HG03135 (cell line): Measurements from ENCODE around the gene MCHR1.
"Not testable (repeated sequence)": the region's sequence is repeated elsewhere in the genome, so short reads cannot be mapped to it uniquely, and the experiment has no call there.

Source experiments
- ATAC-seq: cut with Tn5 transposase; IDR thresholded peaks from one replicate; pipeline ENCODE4 v1.9.1; 2021; ENCODE audit warnings: mild to moderate bottlenecking, moderate library complexity; ENCODE audit not compliant: unreplicated experiment

MCHR1 gene

DNA sequence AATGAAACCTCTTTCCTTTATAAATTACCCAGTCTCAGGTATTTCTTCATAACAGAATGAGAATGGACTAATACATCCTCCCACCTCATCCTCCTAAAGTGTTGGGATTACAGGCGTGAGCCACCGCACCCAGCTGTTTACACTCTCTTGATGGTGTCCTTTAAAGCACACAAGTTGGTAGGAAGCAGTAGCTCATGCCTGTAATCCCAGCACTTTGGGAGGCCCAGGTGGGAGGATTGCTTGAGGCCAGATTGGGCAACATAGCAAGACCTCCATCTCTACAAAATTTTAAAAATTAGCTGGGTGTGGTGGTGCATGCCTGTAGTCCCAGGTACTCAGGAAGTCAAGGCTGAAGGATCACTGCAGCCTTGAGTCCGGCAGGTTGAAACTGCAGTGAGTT lies 23.3 kb upstream of the MCHR1 start:
- not testable (repeated sequence) for ATAC-seq

DNA sequence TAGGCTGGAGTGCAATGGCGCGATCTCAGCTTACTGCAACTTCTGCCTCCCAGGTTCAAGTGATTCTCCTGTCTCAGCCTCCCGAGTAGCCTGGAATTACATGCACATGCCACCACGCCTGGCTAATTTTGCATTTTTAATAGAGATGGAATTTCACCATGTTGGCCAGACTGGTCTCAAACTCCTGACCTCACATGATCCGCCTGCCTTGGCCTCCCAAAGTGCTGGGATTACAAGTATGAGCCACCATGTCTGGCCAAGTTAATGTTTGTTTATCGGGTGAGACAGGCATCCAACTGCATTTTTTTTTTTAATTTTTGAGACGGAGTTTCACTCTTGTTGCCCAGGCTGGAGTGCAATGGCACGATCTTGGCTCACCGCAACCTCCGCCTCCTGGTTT lies 22.6 kb upstream of the MCHR1 start:
- ATAC-seq, result not testable (repeated sequence)

DNA sequence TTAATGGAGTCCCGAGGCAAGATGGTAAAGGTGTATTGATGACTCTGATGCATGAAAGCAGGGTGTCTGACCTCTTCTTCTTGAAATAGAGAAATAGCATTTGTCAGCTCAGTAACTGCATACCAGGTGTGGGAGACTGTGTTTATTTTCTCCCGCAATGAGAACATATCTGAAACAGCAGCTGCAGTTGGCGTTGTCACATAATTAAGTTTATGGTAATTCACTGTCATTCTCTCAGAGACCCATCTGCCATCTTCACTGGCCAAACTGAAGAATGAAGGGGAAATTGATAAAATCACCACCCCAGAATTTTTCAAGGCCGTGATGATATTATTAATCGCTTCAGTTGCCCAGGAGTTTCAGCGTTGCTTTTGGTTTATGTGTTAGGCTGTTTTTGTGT lies 20.1 kb upstream of the MCHR1 start:
- ATAC-seq, result no peak

DNA sequence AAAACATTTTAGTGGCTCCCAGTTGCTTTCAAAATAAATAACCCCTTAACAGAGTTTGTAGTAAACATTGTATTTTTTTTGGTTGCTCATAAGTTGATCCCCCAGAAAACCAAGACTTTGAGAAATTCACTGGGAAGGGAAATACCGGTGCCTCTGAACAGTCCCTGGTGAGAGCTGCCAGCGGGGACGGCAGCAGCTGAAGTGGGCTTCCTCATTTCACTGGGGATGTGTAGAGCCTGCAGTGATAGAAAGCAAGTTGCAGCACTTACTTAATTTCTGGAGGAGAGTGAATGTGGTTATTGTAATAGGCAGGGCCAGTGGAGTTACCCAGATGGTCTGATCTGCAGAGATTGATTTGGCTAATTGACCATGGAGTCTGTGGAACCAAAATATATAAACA lies 18.6 kb upstream of the MCHR1 start:
- no peak for ATAC-seq

DNA sequence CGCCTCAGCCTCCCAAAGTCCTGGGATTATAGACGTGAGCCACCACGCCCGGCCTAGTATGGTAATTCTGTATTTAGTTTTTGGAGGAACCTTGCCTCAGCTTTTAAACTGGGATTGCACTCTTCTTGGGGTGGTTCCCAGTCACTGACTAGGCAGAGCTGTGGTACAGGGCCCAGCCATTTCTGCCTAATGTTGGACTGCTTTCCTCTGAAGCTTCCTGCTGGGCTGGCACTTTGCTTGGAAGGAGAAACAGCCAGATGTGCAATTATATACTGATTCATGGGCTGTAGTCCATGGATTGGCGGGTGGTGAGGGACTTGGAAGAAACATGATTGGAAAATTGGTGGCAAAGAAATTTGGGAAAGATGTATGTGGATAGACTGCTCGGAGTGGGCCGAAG lies 17.6 kb upstream of the MCHR1 start:
- no peak for ATAC-seq

DNA sequence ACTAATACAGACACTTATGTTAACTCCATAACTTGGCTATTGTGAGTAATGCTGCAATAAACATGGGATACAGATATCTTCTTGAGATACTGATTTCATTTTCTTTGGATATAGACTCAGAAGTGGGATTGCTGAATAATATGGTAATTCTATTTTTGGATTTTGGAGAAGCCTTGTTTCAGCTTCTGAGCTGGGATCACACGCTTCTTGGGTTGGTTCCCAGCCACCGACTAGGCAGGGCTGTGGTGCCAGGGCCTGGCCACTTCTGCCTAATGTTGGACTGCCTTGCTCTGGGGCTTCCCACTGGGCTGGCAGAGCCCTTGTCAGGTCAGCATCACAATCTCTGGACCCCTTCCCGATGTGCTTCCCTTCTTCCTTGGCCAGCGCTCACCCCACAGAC lies 14.0 kb upstream of the MCHR1 start:
- no peak for ATAC-seq

DNA sequence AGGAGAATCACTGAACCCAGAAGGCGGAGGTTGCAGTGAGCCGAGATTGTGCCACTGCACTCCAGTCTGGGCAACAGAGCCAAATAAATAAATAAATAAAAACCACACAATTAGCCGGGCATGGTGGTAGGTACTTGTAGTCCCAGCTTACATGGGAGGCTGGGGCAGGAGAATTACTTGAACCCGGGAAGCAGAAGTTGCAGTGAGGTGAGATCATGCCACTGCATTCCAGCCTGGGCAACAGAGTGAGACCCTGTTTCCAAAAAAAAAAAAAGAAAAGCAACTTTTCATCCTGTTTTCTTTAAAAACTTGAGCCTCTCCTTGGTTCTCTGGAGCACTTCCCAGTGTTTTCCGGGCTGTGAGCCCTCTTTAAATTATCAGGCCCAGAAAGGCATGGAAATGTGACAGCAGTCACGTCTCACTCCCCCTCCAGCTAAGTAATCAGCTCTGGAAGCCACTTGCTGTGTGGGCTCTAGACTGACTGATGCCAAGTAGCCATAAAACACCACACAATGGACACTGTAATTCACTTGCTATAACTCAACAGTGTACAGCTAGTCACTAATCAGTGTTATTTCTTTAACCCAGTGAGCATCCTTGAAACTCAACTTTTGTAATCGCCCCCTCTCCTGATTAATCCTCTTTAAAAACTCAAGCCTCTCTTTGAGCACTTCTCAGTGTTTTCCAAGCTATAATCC lies 13.0 kb upstream of the MCHR1 start:
- no peak for ATAC-seq

DNA sequence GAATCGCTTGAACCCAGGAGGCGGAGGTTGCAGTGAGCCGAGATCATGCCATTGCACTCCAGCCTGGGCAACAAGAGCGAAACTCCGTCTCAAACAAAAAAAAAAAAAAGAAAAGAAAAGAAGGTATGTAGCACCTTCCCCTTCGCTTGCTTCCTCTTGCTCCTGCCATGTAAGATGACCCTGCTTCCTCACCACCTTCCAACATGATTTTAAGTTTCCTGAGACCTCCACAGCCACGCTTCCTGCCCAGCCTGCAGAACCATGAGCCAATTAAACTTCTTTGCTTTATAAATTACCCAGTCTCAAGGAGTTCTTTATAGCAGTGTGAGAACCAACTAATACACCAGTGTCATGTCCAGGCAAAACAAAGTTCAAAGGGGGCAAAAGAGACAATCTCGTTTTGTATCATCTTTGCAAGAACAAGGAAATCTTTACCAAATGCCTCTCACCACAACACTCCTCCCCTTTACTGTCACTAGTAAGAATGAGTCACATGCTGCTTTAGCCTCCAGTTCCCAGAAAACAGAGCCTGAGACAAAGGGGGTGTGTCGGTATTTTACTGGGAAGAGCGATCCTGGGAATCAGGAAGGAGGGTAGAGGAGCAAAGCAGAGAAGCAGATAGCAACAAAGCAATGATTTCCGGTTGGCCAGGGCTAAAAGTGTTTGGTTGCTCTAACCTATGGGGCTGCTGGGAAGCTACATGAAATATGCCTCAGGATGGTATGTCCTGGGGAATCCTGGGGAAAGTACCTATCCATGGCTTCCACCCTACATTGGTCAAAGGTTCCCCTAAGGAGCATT lies 10.5 kb upstream of the MCHR1 start:
- no peak for ATAC-seq

DNA sequence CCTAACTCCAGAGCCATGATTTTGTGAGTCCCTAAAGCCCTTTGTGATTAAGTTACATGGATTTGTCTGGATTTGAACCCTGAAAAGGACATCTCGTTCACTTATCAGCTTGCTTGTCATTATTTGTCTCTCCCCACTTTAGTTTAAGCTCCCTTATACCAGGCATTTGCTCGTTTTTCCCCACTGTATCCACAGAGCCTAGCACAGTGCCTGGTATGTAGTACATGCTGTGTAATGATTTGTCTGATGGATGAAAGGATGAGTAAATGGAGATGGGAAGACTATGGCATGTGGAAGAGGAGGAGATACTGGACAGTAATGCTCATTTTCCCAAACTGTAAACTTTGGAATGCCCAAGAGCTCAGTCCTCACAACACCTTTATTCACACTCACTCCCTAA lies 9.2 kb upstream of the MCHR1 start:
- ATAC-seq, result no peak

DNA sequence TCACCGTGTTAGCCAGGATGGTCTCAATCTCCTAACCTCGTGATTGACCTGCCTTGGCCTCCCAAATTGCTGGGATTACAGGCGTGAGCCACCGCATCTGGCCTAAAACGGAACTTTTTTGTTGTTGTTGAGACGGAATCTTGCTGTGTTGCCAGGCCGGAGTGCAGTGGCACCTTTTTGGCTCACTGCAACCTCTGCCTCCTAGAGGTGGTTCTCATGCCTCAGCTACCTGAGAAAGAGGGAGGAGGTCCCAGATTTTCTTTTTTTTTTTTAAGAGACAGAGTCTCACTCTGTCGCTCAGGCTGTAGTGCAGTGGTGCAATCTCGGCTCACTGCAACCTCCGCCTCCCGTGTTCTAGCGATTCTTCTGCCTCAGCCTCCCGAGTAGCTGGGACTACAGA lies 7.9 kb upstream of the MCHR1 start:
- no peak for ATAC-seq

DNA sequence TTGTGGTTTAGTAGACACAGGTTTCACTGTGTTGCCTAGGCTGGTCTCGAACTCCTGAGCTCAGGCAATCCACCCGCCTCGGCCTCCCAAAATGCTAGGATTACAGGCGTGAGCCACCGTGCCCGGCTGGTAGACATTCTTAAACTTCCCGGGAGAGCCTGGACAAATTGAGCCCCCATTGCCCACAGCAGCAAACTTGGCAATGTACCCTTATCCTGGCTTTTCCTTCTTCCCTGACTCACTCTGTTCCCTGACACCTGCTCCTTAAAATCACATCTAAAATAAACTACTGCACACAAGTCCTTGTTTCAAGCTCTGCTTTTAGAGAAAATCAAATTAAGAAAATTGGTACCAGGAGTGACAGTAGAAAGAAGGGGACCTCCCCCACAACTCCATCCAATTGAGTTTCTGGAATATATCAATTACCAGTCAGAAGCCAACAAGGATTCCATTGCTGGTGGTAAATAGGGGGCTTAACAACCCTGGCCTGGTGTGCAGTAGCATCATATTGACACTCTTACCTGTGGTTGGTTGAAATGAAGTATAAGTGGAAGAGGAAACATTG lies 7.4 kb upstream of the MCHR1 start:
- no peak for ATAC-seq

DNA sequence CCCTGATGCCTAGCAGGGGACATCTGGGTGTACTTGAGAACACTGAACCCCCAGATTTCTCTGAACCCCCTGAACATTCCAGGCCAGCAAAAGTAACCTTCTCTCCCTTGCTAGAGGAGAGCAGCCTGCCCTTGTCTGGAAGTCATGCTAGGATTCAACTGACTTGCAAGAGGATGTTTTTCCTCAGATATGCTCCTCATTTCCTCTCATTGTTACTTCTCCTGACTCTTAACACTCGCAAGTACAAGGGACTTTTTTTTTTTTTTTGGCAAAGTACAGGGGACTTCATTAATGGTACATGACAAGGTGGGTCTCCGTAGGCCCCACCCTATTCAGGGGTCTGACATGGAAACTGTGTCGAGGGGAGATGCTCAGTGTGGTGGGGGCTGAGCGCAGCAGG lies 6.3 kb upstream of the MCHR1 start:
- ATAC-seq, result no peak

DNA sequence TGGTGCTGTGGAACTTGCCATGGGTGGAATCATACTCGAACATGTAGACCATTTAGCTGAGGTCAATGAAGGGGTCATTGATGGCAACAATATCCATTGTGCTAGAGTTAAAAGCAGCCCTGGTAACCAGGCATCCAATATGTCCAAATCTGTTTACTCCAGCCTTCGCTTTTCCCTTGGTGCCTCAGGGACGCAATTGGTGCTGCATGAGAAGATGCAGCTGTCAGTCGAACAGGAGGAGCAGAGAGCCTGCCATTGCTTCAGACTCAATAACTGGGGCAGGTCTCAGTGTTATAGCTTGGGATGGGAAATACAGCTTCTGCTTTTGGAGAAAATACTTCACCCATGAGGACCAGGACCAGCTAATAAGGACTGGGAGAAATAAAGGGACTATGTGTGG lies 5.0 kb upstream of the MCHR1 start:
- ATAC-seq, result no peak

DNA sequence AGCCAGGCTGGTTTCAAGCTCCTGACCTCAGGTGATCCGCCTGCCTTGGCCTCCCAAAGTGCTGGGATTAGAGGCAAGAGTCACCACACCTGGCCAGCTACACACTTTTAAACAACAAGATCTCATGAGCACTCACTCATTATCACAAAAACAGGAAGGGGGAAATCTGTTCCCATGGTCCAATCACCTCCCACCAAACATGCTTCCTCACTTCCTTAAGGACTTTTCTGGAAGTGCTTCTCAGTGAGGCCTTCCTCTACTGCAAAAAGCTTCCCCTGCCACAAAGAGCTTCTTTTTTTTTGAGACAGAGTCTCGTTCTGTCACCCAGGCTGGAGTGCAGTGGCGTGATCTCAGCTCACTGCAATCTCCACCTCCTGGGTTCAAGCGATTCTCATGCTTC lies 3.1 kb upstream of the MCHR1 start:
- not testable (repeated sequence) for ATAC-seq

DNA sequence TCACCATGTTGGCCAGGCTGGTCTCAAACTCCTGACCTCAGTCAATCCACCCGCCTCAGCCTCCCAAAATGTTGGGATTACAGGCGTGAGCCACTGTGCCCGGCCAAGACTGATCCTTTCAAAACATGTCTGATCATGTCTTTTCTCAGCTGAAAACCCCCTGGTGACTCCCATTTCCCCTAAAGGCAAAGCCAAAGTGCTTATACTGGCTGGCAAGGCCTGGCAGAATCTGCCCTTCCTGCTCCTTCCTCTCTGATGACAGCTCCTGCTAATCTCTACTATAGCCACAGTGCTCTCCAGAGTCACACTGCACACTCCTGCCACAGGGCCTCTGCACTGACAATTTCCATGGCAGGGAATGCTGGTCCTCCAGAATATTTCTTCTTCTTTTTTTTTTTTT lies 2.6 kb upstream of the MCHR1 start:
- ATAC-seq, result no peak

DNA sequence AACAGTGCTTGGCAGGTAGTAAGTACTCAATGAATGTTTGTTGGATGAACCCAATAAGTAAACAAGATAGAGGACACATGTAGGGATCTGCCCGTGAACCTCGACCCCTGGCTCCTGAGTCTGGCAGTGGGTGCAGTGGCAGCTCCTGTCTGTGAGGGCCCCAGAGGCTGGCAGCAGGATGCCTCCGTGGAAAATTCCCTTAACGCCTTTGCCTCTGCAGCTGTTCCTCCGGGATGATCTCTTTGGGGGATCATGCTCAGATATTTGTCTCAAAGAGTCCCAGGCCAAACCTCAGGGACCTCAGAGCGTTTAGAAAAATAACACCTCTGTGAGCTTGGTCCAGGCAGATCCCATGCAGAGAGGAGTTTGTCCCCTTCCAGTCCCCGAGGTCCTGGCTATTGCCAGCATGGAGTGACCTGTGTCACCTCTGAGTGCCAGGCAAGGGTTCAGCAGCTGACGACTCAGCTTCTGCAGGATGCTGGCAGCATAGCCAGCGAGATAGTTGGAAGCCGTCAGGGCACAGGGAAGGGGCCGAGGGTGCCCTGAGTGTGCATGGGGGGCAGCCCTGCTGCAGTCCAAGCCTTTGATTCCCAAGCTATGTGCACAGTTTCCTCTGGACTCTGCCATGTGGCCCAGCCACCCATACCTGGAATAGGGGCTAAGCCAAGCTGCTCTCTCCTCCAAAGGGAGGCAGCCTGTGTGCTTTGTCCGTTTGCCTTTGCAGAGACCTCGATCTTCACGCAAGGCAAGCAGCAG lies 613 bp upstream of the MCHR1 start:
- ATAC-seq, result no peak

DNA sequence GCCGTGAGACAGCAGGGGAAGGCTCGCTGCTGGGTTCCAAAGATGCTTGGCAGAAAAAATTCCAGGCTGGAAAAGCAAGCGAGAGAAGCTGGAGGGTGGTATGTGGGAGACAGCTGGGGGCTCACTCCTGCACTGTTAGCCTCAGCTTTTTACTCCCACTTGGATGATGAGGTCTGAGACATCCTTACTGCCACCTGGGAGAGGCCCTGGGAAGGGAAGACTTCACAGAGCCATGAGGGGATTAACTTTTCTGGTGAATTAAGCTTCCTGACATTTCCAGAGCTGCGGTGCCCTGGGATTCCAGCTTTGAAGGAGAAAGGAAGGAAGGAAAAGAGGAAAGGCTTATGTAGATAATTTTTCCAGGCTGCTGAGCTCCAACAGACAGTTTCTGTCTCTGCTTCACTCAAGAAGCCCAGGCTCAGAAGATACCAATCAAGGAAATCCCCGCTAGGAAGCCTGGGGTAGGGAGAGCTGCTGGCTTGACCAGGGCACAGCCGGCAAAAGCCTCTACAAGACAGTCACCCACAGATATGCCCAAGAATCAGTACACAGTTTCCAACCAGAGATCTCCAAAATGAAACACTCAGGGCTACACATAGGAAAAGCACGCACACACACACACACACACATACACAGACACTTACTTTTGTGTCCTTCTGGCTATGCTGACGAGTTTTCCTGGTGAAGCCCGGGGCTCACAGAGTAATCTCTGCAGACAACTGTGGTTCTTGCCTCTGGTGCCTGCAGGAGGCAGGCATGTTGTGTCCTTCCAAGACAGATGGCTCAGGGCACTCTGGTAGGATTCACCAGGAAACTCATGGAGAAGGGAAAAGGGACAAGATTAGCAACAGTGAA lies 907 bp downstream of the MCHR1 start:
- ATAC-seq, result no peak

DNA sequence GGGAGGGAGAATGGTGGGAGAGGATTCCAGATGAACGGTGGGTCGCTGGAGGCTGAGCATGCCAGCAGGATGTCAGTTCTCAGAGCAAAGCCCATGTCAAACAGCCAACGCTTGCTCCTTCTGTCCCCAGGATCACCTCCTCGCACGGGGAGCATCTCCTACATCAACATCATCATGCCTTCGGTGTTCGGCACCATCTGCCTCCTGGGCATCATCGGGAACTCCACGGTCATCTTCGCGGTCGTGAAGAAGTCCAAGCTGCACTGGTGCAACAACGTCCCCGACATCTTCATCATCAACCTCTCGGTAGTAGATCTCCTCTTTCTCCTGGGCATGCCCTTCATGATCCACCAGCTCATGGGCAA lies 1.5 kb downstream of the MCHR1 start:
- no peak for ATAC-seq

DNA sequence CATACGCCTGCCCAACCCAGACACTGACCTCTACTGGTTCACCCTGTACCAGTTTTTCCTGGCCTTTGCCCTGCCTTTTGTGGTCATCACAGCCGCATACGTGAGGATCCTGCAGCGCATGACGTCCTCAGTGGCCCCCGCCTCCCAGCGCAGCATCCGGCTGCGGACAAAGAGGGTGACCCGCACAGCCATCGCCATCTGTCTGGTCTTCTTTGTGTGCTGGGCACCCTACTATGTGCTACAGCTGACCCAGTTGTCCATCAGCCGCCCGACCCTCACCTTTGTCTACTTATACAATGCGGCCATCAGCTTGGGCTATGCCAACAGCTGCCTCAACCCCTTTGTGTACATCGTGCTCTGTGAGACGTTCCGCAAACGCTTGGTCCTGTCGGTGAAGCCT lies 2.2 kb downstream of the MCHR1 start:
- ATAC-seq, result no peak

DNA sequence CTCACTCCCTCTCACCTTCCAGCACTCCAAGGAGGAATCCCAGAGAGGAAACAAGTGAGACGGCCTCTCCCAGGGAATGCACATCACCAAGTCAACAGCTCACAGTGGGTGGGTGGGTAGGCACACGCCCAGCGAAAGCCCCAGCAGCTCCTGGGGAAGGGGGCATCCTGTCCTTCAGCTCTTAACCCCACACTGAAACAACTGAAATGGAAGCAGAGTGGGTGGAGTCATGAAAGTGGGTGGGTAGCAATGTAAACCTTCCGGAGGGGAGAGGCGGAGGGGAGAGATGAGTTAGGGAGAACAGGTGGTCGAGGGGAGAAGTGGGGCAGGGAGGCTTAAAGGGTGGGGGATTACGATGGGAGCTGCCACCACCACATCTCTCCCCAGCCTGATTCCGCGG lies 5.4 kb downstream of the MCHR1 start:
- no peak for ATAC-seq

DNA sequence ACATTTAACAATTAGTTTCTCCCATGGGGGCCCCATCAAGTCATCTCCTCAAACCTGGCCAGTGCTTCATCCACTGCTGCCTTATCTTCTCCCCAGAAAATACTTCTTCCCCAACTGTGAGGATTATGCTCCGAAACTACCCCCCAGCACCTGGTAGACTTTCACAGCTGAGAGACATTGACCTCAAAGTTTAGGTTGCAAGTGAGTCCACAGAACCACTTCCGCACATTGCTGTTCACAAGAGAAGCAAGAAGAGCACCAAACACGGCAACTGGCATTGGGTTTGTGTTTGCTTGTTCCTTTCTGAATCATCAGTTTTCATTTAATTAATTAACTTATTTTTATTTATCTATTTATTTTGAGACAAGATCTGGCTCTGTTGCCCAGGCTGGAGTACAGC lies 6.1 kb downstream of the MCHR1 start:
- ATAC-seq, result no peak
